WTC11 (cell line): ENCODE data around the gene NEBL. TPM values are rescaled to one million over a fixed set of nuclear protein-coding genes. Genes with fewer than 3 reads are reported as not detected.

Experiments used
- ATAC-seq: fragments of 200-7000 bp; cut with Tn5 transposase; 2 replicates; pipeline ENCODE4 v1.10.0; 2021; ENCODE audit warnings: mild to moderate bottlenecking, moderate library complexity
- CTCF ChIA-PET: fragments of 300-600 bp; sonication (Branson Sonifier 250); formaldehyde crosslinking; loops from one replicate; lab custom pipeline; 2021; ENCODE audit warnings: antibody characterized with exemption; lab: Charles Lee
- POLR2A ChIA-PET: fragments of 350-600 bp; sonication (Branson Sonifier 250); formaldehyde crosslinking; loops from one replicate; lab custom pipeline; 2021; ENCODE audit warnings: antibody characterized with exemption; lab: Charles Lee
- DNase-seq: peaks from one replicate; pipeline ENCODE4 v3.0.0; 2021; ENCODE audit warnings: low spot score
- H3K27ac Mint-ChIP-seq: 2 replicates; pipeline ENCODE4 v1.8.0; 2021; ENCODE audit warnings: mixed read lengths
- H3K27me3 Mint-ChIP-seq: 2 replicates; pipeline ENCODE4 v1.8.0; 2021; ENCODE audit warnings: low read depth, mild to moderate bottlenecking, moderate library complexity, mixed read lengths
- H3K36me3 Mint-ChIP-seq: 2 replicates; pipeline ENCODE4 v1.8.0; 2021; ENCODE audit warnings: mixed read lengths
- H3K4me1 Mint-ChIP-seq: 2 replicates; pipeline ENCODE4 v1.8.0; 2022; ENCODE audit warnings: mixed read lengths
- H3K4me3 Mint-ChIP-seq: 2 replicates; pipeline ENCODE4 v1.8.0; 2021; ENCODE audit warnings: mild to moderate bottlenecking, moderate library complexity, mixed read lengths
- H3K9me3 Mint-ChIP-seq: 2 replicates; pipeline ENCODE4 v1.8.0; 2021; ENCODE audit warnings: mixed read lengths
- ESRRA ChIP-seq: sonication (generic); formaldehyde crosslinking; IDR thresholded peaks from 2 replicates; pipeline ENCODE4 v1.8.1; 2022; ENCODE audit warnings: mild to moderate bottlenecking, missing genetic modification reagents, borderline replicate concordance
- FOXK1 ChIP-seq: sonication (generic); formaldehyde crosslinking; IDR thresholded peaks from 2 replicates; pipeline ENCODE4 v1.8.0; 2022; ENCODE audit warnings: mild to moderate bottlenecking, moderate library complexity, missing genetic modification reagents
- GABPB1 ChIP-seq: sonication (generic); formaldehyde crosslinking; IDR thresholded peaks from 2 replicates; pipeline ENCODE4 v1.8.1; 2023; ENCODE audit warnings: mild to moderate bottlenecking, missing genetic modification reagents
- IRF2 ChIP-seq: sonication (generic); formaldehyde crosslinking; IDR thresholded peaks from 2 replicates; pipeline ENCODE4 v1.8.0; 2022; ENCODE audit warnings: low read depth, missing genetic modification reagents, borderline replicate concordance
- JUN ChIP-seq: sonication (generic); formaldehyde crosslinking; IDR thresholded peaks from 2 replicates; pipeline ENCODE4 v1.8.0; 2023; ENCODE audit warnings: mild to moderate bottlenecking, missing genetic modification reagents
- MXD4 ChIP-seq: fragments of 250-450 bp; sonication (Bioruptor Pico); IDR thresholded peaks from 2 replicates; pipeline ENCODE4 v1.8.0; 2021; ENCODE audit warnings: mild to moderate bottlenecking, moderate library complexity, borderline replicate concordance
- NFE2L1 ChIP-seq: sonication (generic); formaldehyde crosslinking; IDR thresholded peaks from 2 replicates; pipeline ENCODE4 v1.8.1; 2023; ENCODE audit warnings: missing genetic modification reagents
- RORB ChIP-seq: fragments of 250-450 bp; sonication (Bioruptor Pico); IDR thresholded peaks from 2 replicates; pipeline ENCODE4 v1.9.0; 2021; ENCODE audit warnings: mild to moderate bottlenecking
- TCF7 ChIP-seq: sonication (generic); formaldehyde crosslinking; IDR thresholded peaks from 2 replicates; pipeline ENCODE4 v1.8.0; 2022; ENCODE audit warnings: mild to moderate bottlenecking, low read depth, missing genetic modification reagents, moderate library complexity
- ZNF263 ChIP-seq: sonication (generic); formaldehyde crosslinking; IDR thresholded peaks from 2 replicates; pipeline ENCODE4 v1.8.1; 2022; ENCODE audit warnings: low read depth, mild to moderate bottlenecking, moderate library complexity, missing genetic modification reagents
- ZNF317 ChIP-seq: sonication (generic); formaldehyde crosslinking; IDR thresholded peaks from 2 replicates; pipeline ENCODE4 v1.8.1; 2023; ENCODE audit warnings: low read depth, mild to moderate bottlenecking, moderate library complexity, missing genetic modification reagents, borderline replicate concordance
- total RNA-seq: library from RNA; stranded (reverse); gene quantifications from 3 replicates; pipeline ENCODE4 v1.2.3, GENCODE V29; 2021
- TF ChIP-seq, protein P1 (sequence below): sonication (generic); formaldehyde crosslinking; conservative IDR thresholded peaks from 2 replicates; pipeline ENCODE4 v1.8.1; 2023; ENCODE audit warnings: mild to moderate bottlenecking, low read depth, missing genetic modification reagents, moderate library complexity
- TF ChIP-seq, protein P2 (sequence below): sonication (generic); formaldehyde crosslinking; conservative IDR thresholded peaks from 2 replicates; pipeline ENCODE4 v1.8.1; 2022; ENCODE audit warnings: mild to moderate bottlenecking, missing genetic modification reagents
- TF ChIP-seq, protein P3 (sequence below): fragments of 250-450 bp; sonication (Bioruptor Pico); conservative IDR thresholded peaks from 2 replicates; pipeline ENCODE4 v1.9.0; 2021; ENCODE audit warnings: mild to moderate bottlenecking
- TF ChIP-seq, protein P4 (sequence below): fragments of 250-450 bp; sonication (Bioruptor Pico); IDR thresholded peaks from 2 replicates; pipeline ENCODE4 v1.8.0; 2021; ENCODE audit warnings: mild to moderate bottlenecking
- TF ChIP-seq, protein P5 (sequence below): sonication (generic); formaldehyde crosslinking; IDR thresholded peaks from 2 replicates; pipeline ENCODE4 v1.8.0; 2022; ENCODE audit warnings: mild to moderate bottlenecking, missing genetic modification reagents
- TF ChIP-seq, protein P6 (sequence below): sonication (generic); formaldehyde crosslinking; IDR thresholded peaks from 2 replicates; pipeline ENCODE4 v1.8.0; 2023; ENCODE audit warnings: missing genetic modification reagents
- TF ChIP-seq, protein P7 (sequence below): fragments of 250-450 bp; sonication (Bioruptor Pico); IDR thresholded peaks from 2 replicates; pipeline ENCODE4 v1.9.0; 2021; ENCODE audit warnings: mild to moderate bottlenecking
- TF ChIP-seq, protein P8 (sequence below): sonication (generic); formaldehyde crosslinking; IDR thresholded peaks from 2 replicates; pipeline ENCODE4 v1.8.1; 2022; ENCODE audit warnings: low read depth, mild to moderate bottlenecking, moderate library complexity, missing genetic modification reagents, borderline replicate concordance

NEBL gene
- total RNA-seq, 1 experiment from 2014 or later: 8.9 TPM

DNA sequence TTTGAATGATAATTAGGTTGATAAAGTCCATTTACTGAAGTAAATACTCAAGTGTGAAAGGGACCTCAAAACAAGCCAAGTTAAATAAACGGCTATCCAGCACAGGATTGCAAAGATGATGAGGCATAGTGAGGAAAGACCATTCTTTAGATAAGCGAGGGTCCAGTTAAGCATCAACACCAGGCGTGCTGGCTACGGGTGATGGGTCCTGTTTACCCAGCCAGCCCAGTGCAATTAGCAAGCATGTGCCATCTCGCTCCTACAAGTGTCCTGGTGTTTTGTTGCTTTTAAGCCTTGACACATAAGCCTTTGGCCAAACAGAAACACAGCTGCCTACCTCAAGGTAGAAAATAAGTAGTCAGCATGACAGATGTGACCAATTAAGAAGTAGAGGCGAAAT is 7.1 kb downstream of the NEBL start:
- no peak for TF ChIP-seq MXD4 (CRISPR knock-in tag)
- TF ChIP-seq FOXK1 (CRISPR knock-in tag): no peak
- TF ChIP-seq, protein P1, sequence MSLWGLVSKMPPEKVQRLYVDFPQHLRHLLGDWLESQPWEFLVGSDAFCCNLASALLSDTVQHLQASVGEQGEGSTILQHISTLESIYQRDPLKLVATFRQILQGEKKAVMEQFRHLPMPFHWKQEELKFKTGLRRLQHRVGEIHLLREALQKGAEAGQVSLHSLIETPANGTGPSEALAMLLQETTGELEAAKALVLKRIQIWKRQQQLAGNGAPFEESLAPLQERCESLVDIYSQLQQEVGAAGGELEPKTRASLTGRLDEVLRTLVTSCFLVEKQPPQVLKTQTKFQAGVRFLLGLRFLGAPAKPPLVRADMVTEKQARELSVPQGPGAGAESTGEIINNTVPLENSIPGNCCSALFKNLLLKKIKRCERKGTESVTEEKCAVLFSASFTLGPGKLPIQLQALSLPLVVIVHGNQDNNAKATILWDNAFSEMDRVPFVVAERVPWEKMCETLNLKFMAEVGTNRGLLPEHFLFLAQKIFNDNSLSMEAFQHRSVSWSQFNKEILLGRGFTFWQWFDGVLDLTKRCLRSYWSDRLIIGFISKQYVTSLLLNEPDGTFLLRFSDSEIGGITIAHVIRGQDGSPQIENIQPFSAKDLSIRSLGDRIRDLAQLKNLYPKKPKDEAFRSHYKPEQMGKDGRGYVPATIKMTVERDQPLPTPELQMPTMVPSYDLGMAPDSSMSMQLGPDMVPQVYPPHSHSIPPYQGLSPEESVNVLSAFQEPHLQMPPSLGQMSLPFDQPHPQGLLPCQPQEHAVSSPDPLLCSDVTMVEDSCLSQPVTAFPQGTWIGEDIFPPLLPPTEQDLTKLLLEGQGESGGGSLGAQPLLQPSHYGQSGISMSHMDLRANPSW: no peak
- no peak for TF ChIP-seq IRF2
- TF ChIP-seq, protein P2, sequence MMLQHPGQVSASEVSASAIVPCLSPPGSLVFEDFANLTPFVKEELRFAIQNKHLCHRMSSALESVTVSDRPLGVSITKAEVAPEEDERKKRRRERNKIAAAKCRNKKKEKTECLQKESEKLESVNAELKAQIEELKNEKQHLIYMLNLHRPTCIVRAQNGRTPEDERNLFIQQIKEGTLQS: no peak
- TF ChIP-seq, protein P3, sequence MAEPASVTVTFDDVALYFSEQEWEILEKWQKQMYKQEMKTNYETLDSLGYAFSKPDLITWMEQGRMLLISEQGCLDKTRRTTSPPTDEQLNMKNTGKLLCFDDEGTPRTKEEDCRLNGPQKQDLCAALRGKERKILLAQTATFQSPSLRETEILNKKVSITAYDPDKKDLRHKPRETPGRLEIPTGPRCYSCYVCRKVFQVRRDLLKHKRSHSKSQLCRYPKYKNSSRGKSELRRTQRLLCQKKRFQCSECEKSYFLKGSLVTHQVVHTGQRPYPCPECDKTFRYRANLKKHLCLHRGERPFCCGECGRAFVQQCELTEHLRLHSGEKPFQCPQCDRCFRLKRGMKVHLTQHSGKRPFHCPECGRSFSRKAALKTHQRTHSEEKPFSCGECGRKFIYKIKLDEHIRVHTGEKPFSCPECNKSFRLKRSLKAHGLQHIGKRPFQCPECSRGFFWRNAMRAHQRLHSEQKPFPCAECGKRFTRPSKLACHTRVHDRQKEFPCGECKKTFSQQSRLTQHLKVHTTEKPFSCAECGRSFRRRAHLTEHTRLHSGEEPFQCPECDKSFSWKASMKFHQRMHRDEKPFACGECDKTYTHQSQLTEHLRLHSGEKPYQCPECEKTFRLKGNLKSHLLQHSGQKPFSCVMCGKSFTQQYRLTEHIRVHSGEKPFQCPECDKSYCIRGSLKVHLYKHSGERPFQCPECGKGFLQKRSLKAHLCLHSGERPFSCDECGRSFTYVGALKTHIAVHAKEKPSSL (CRISPR knock-in tag): no peak
- TF ChIP-seq, protein P4, sequence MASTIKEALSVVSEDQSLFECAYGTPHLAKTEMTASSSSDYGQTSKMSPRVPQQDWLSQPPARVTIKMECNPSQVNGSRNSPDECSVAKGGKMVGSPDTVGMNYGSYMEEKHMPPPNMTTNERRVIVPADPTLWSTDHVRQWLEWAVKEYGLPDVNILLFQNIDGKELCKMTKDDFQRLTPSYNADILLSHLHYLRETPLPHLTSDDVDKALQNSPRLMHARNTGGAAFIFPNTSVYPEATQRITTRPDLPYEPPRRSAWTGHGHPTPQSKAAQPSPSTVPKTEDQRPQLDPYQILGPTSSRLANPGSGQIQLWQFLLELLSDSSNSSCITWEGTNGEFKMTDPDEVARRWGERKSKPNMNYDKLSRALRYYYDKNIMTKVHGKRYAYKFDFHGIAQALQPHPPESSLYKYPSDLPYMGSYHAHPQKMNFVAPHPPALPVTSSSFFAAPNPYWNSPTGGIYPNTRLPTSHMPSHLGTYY: no peak
- TF ChIP-seq RORB (CRISPR knock-in tag): no peak
- no peak for TF ChIP-seq GABPB1 (CRISPR knock-in tag)
- no peak for TF ChIP-seq ZNF263 (CRISPR knock-in tag)
- TF ChIP-seq TCF7: no peak
- TF ChIP-seq, protein P5, sequence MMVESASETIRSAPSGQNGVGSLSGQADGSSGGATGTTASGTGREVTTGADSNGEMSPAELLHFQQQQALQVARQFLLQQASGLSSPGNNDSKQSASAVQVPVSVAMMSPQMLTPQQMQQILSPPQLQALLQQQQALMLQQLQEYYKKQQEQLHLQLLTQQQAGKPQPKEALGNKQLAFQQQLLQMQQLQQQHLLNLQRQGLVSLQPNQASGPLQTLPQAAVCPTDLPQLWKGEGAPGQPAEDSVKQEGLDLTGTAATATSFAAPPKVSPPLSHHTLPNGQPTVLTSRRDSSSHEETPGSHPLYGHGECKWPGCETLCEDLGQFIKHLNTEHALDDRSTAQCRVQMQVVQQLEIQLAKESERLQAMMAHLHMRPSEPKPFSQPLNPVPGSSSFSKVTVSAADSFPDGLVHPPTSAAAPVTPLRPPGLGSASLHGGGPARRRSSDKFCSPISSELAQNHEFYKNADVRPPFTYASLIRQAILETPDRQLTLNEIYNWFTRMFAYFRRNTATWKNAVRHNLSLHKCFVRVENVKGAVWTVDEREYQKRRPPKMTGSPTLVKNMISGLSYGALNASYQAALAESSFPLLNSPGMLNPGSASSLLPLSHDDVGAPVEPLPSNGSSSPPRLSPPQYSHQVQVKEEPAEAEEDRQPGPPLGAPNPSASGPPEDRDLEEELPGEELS (CRISPR knock-in tag): no peak
- ATAC-seq: peak; percentile 32; the same call in 1 of the 2 replicates
- ChIA-PET CTCF (no interaction called here), POLR2A (no interaction called here)
- Mint-ChIP-seq H3K36me3 (no peaks in the 10 kb centered on the region), H3K9me3 (peaks cover 3% of the 10 kb centered on the region; the same call in 1 of the 2 replicates), H3K27ac (no peak overlapping the region), H3K4me1 (peaks cover 30% of the 10 kb centered on the region), H3K4me3 (no peak overlapping the region), H3K27me3 (peaks cover 5% of the 10 kb centered on the region)
- no peak for DNase-seq

DNA sequence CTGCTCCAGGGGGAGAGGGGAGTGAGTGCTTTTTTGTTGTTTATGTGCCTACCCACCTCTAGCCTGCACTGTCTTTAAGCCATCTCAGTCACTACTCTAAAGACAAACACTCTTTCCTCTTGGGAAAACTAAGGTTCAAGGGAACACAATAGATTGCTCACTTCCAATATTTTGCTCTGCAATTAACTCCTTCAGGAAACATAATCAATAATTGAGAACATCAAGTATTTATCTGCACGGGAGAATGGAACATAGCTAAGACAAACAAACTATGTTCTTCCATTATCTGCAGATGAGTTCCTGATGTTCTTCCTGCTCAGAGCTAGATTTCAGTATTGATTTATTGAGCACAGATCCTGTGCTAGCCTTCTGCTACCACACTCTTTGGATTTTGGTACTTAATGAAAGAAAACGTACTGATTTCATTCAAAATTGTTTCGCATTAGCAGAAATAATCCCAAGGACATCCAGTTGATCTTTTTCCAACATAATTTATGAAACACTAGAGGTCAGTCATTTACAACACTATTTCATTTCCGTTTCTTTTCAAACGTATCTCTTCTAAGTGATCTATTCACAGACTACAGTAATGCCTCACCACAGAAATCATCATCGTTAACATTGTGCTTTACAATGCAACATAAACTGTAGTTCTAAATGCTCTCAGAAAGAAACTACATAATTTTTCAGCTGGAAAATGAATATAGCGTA is 8.3 kb downstream of the NEBL start:
- Mint-ChIP-seq H3K4me1 (peaks cover 30% of the 10 kb centered on the region), H3K27me3 (peaks cover 5% of the 10 kb centered on the region), H3K4me3 (no peak overlapping the region), H3K27ac (no peak overlapping the region), H3K36me3 (no peaks in the 10 kb centered on the region), H3K9me3 (no peaks in the 10 kb centered on the region)
- DNase-seq: no peak
- ChIA-PET POLR2A (no interaction called here), CTCF (no interaction called here)
- ATAC-seq: no peak
- no peak for TF ChIP-seq ESRRA (CRISPR knock-in tag)
- TF ChIP-seq, protein P6, sequence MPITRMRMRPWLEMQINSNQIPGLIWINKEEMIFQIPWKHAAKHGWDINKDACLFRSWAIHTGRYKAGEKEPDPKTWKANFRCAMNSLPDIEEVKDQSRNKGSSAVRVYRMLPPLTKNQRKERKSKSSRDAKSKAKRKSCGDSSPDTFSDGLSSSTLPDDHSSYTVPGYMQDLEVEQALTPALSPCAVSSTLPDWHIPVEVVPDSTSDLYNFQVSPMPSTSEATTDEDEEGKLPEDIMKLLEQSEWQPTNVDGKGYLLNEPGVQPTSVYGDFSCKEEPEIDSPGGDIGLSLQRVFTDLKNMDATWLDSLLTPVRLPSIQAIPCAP (CRISPR knock-in tag): no peak
- TF ChIP-seq, protein P7, sequence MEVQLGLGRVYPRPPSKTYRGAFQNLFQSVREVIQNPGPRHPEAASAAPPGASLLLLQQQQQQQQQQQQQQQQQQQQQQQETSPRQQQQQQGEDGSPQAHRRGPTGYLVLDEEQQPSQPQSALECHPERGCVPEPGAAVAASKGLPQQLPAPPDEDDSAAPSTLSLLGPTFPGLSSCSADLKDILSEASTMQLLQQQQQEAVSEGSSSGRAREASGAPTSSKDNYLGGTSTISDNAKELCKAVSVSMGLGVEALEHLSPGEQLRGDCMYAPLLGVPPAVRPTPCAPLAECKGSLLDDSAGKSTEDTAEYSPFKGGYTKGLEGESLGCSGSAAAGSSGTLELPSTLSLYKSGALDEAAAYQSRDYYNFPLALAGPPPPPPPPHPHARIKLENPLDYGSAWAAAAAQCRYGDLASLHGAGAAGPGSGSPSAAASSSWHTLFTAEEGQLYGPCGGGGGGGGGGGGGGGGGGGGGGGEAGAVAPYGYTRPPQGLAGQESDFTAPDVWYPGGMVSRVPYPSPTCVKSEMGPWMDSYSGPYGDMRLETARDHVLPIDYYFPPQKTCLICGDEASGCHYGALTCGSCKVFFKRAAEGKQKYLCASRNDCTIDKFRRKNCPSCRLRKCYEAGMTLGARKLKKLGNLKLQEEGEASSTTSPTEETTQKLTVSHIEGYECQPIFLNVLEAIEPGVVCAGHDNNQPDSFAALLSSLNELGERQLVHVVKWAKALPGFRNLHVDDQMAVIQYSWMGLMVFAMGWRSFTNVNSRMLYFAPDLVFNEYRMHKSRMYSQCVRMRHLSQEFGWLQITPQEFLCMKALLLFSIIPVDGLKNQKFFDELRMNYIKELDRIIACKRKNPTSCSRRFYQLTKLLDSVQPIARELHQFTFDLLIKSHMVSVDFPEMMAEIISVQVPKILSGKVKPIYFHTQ: no peak
- TF ChIP-seq NFE2L1 (CRISPR knock-in tag): no peak
- no peak for TF ChIP-seq ZNF317 (CRISPR knock-in tag)
- TF ChIP-seq, protein P8, sequence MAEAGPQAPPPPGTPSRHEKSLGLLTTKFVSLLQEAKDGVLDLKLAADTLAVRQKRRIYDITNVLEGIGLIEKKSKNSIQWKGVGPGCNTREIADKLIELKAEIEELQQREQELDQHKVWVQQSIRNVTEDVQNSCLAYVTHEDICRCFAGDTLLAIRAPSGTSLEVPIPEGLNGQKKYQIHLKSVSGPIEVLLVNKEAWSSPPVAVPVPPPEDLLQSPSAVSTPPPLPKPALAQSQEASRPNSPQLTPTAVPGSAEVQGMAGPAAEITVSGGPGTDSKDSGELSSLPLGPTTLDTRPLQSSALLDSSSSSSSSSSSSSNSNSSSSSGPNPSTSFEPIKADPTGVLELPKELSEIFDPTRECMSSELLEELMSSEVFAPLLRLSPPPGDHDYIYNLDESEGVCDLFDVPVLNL (CRISPR knock-in tag): no peak
- no peak for TF ChIP-seq JUN
